ENCODE results near the gene PCDH15.
"Not testable (repeated sequence)": the region's sequence is repeated elsewhere in the genome, so short reads cannot be mapped to it uniquely, and the experiment has no call there.

PCDH15 gene

DNA sequence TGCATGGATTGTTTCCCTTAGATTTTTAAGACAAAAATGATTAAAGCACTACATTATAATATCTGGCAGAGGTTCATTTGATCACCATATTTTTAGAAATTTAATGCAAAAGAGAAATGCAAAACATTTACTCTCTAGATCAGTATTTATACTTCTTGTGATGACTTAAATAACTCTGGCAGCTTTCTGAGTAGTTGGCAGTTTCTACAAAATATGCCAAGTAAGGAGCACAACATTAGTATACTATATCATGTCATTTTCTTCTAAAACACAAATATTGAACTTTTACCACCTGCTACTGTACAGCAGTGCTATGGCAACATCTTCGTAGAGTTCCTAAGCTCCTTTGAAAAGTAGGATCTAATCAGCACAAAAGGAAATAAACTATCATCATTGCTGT is 275.2 kb downstream of the PCDH15 start:
- Histone ChIP-seq H3K27me3 (ENCODE audit: control insufficient read depth, insufficient read depth, low read length) (no peaks in the 10 kb centered on the region), H3K4me3 (ENCODE audit: low read length) (no peak overlapping the region), H3K9ac (ENCODE audit: low read length) (no peak overlapping the region), H3K4me1 (ENCODE audit: control insufficient read depth, insufficient read depth, low read length) (no peaks in the 10 kb centered on the region), H3K36me3 (ENCODE audit: control insufficient read depth, insufficient read depth, low read length) (no peaks in the 10 kb centered on the region), H3K27ac (ENCODE audit: low read depth, low read length) (no peak overlapping the region)

- H3K27me3 ChIP-seq (ENCODE audit: control insufficient read depth, insufficient read depth, low read length); H3K4me3 ChIP-seq (ENCODE audit: low read length); H3K4me1 ChIP-seq (ENCODE audit: control insufficient read depth, insufficient read depth, low read length); H3K36me3 ChIP-seq (ENCODE audit: control insufficient read depth, insufficient read depth, low read length); H3K27ac ChIP-seq (ENCODE audit: low read depth, low read length); H3K9ac ChIP-seq (ENCODE audit: low read length): not testable (repeated sequence)
Measured at GRCh38 chr10:54515244-54515643, 285.8 kb downstream of the PCDH15 start.

DNA sequence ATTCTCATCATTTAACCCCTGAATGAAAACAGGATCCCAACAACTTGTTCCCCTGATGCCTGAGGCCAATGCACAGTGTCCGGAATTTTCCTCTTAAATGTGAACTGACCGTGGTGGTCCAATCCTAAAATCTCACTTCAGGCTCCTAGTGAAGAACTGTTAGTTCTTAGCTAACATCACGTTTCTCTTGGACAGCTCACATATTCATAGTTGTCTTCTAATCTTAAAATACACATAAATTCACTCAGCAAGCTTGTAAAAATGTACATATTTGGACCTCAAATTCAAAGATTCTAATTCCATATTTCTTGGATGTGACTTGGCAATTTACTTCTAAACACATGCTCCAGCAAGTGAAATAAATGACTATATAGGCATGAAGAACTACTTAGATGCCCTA is 297.2 kb downstream of the PCDH15 start:
- Histone ChIP-seq H3K9ac (ENCODE audit: low read length) (no peak overlapping the region), H3K27ac (ENCODE audit: low read depth, low read length) (no peak overlapping the region), H3K4me1 (ENCODE audit: control insufficient read depth, insufficient read depth, low read length) (no peaks in the 10 kb centered on the region), H3K4me3 (ENCODE audit: low read length) (no peak overlapping the region), H3K27me3 (ENCODE audit: control insufficient read depth, insufficient read depth, low read length) (no peaks in the 10 kb centered on the region), H3K36me3 (ENCODE audit: control insufficient read depth, insufficient read depth, low read length) (no peaks in the 10 kb centered on the region)

- H3K9ac ChIP-seq (ENCODE audit: low read length), result no peak overlapping the region
- no peaks in the 10 kb centered on the region for H3K27me3 ChIP-seq (ENCODE audit: control insufficient read depth, insufficient read depth, low read length)
- no peak overlapping the region for H3K4me3 ChIP-seq (ENCODE audit: low read length)
- H3K4me1 ChIP-seq (ENCODE audit: control insufficient read depth, insufficient read depth, low read length), result no peaks in the 10 kb centered on the region
- H3K27ac ChIP-seq (ENCODE audit: low read depth, low read length), result no peak overlapping the region
- H3K36me3 ChIP-seq (ENCODE audit: control insufficient read depth, insufficient read depth, low read length), result no peaks in the 10 kb centered on the region
Measured at GRCh38 chr10:54501929-54502328, 299.1 kb downstream of the PCDH15 start.

- Histone ChIP-seq H3K4me1 (ENCODE audit: control insufficient read depth, insufficient read depth, low read length) (no peaks in the 10 kb centered on the region), H3K36me3 (ENCODE audit: control insufficient read depth, insufficient read depth, low read length) (no peaks in the 10 kb centered on the region), H3K27ac (ENCODE audit: low read depth, low read length) (no peak overlapping the region), H3K9ac (ENCODE audit: low read length) (no peak overlapping the region), H3K4me3 (ENCODE audit: low read length) (no peak overlapping the region), H3K27me3 (ENCODE audit: control insufficient read depth, insufficient read depth, low read length) (no peaks in the 10 kb centered on the region)
Measured at GRCh38 chr10:54496852-54497251, 304.2 kb downstream of the PCDH15 start.

DNA sequence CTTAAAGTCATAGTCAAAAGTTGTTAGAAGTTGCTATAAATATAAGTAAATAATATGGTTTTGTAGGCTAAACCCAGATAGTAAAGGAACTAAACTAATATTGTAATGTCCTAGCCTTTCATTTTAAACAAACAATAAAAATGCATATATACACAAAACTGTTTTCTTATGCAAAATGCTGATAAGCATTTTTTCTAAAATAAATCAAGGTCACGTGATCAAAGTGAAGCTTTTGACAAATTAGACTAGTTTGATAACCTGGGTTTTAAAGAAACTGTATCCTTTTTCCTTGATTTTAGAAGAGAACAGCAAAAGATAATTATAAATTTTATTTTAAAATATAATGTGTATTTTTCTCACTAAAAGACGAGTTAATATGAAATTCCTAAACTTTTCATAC is 313.3 kb downstream of the PCDH15 start:
- Histone ChIP-seq H3K4me3 (ENCODE audit: low read length) (no peak overlapping the region), H3K4me1 (ENCODE audit: control insufficient read depth, insufficient read depth, low read length) (no peaks in the 10 kb centered on the region), H3K9ac (ENCODE audit: low read length) (no peak overlapping the region), H3K27me3 (ENCODE audit: control insufficient read depth, insufficient read depth, low read length) (no peaks in the 10 kb centered on the region), H3K27ac (ENCODE audit: low read depth, low read length) (no peak overlapping the region), H3K36me3 (ENCODE audit: control insufficient read depth, insufficient read depth, low read length) (no peaks in the 10 kb centered on the region)

GRCh38 chr10:54485971-54486370 is 315.1 kb downstream of the PCDH15 start:
- Histone ChIP-seq H3K27me3 (ENCODE audit: control insufficient read depth, insufficient read depth, low read length) (no peaks in the 10 kb centered on the region), H3K27ac (ENCODE audit: low read depth, low read length) (no peak overlapping the region), H3K4me3 (ENCODE audit: low read length) (no peak overlapping the region), H3K9ac (ENCODE audit: low read length) (no peak overlapping the region), H3K4me1 (ENCODE audit: control insufficient read depth, insufficient read depth, low read length) (no peaks in the 10 kb centered on the region), H3K36me3 (ENCODE audit: control insufficient read depth, insufficient read depth, low read length) (no peaks in the 10 kb centered on the region)

- Histone ChIP-seq H3K27me3 (ENCODE audit: control insufficient read depth, insufficient read depth, low read length) (no peaks in the 10 kb centered on the region), H3K9ac (ENCODE audit: low read length) (no peak overlapping the region)
Measured at GRCh38 chr10:54484186-54484585, 316.8 kb downstream of the PCDH15 start.

DNA sequence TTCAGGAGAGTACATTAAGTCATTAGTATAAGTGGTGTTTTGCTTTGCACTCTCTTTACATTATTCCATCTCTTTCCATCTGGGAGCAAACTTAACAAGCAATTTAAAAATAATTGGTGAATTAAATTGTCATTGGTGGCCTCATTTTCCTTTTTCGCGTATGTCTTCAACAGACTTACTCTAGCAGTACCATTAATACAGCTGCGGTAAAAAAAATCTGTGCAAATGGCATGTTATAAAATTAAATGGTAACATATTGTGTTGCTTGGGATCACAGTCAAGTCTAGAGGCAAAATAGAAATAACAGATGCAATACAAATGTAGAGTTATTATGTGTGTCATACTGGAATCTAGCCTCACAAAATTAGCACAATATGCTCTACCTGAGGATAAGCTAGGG is 322.4 kb downstream of the PCDH15 start:
- no peaks in the 10 kb centered on the region for H3K4me1 ChIP-seq (ENCODE audit: control insufficient read depth, insufficient read depth, low read length)
- H3K27ac ChIP-seq (ENCODE audit: low read depth, low read length), result no peak overlapping the region
- no peak overlapping the region for H3K9ac ChIP-seq (ENCODE audit: low read length)
- no peaks in the 10 kb centered on the region for H3K36me3 ChIP-seq (ENCODE audit: control insufficient read depth, insufficient read depth, low read length)
- H3K27me3 ChIP-seq (ENCODE audit: control insufficient read depth, insufficient read depth, low read length), result no peaks in the 10 kb centered on the region
- no peak overlapping the region for H3K4me3 ChIP-seq (ENCODE audit: low read length)

More at GRCh38 chr10:54484186-54484585, 316.8 kb downstream of the PCDH15 start:
- Histone ChIP-seq H3K27ac (ENCODE audit: low read depth, low read length) (no peak overlapping the region), H3K4me1 (ENCODE audit: control insufficient read depth, insufficient read depth, low read length) (no peaks in the 10 kb centered on the region), H3K36me3 (ENCODE audit: control insufficient read depth, insufficient read depth, low read length) (no peaks in the 10 kb centered on the region), H3K4me3 (ENCODE audit: low read length) (no peak overlapping the region)

DNA sequence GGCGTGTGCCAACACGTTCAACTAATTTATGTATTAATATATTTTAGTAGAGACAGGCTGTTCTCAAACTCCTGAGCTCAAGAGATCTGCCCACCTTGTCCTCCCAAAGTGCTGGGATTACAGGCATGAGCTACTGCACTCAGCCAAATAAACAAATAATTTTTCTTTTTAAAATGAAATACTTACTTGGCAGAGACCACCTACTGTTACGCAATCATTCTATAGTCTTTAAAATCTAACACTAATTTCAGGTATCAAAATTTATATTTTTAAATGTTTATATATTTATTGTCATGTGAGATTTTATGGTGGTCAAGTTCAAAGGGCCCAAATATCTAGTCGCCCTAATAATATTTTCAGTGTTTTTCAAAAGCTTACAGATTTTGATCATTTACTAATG is 323.3 kb downstream of the PCDH15 start:
- no peak overlapping the region for H3K27ac ChIP-seq (ENCODE audit: low read depth, low read length)
- H3K9ac ChIP-seq (ENCODE audit: low read length), result no peak overlapping the region
- no peak overlapping the region for H3K4me3 ChIP-seq (ENCODE audit: low read length)
- H3K4me1 ChIP-seq (ENCODE audit: control insufficient read depth, insufficient read depth, low read length), result no peaks in the 10 kb centered on the region
- no peaks in the 10 kb centered on the region for H3K27me3 ChIP-seq (ENCODE audit: control insufficient read depth, insufficient read depth, low read length)
- H3K36me3 ChIP-seq (ENCODE audit: control insufficient read depth, insufficient read depth, low read length), result no peaks in the 10 kb centered on the region

- Histone ChIP-seq H3K4me3 (ENCODE audit: low read length) (no peak overlapping the region), H3K27ac (ENCODE audit: low read depth, low read length) (no peak overlapping the region), H3K4me1 (ENCODE audit: control insufficient read depth, insufficient read depth, low read length) (no peaks in the 10 kb centered on the region), H3K27me3 (ENCODE audit: control insufficient read depth, insufficient read depth, low read length) (no peaks in the 10 kb centered on the region), H3K9ac (ENCODE audit: low read length) (no peak overlapping the region), H3K36me3 (ENCODE audit: control insufficient read depth, insufficient read depth, low read length) (no peaks in the 10 kb centered on the region)
Measured at GRCh38 chr10:54470324-54470631, 330.8 kb downstream of the PCDH15 start.

DNA sequence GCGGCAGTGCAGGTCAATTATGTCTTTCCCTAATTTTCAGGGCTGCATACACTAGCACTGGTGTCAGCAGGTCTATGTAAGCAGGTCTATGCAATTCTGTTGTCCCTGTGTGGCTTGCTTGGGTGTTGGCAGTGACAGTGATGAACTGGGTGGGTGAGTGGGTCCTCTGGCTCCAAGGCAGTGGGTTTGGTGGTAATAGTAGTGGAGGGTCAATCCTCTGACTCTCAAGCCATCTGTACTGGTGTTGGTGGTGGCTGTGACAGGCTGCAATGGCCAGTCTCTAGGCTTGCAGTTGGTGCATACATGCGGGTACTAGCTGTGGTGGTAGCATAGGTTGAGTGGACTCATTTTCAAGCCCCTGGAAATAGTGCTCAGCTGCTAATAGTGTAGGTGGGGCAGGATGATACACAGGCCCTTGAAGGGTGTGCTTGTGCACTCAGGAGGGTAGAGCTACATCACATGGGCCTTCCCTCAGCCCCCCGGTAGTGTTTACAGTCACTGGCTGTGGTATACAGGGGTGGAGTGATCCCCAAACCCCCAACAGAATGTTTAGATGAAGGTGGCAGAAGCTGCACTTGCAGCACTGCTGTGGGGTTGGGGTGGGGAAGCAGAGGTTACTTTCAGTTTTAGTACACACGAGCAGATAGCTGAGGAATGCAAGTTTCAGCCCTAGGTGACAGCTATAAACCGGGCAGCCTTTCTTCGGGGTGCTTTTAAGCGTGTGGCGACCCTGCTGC is 331.3 kb downstream of the PCDH15 start:
- no peak overlapping the region for H3K27ac ChIP-seq (ENCODE audit: low read depth, low read length)
- H3K4me3 ChIP-seq (ENCODE audit: low read length), result no peak overlapping the region
- no peaks in the 10 kb centered on the region for H3K36me3 ChIP-seq (ENCODE audit: control insufficient read depth, insufficient read depth, low read length)
- no peak overlapping the region for H3K9ac ChIP-seq (ENCODE audit: low read length)
- H3K4me1 ChIP-seq (ENCODE audit: control insufficient read depth, insufficient read depth, low read length), result no peaks in the 10 kb centered on the region
- no peaks in the 10 kb centered on the region for H3K27me3 ChIP-seq (ENCODE audit: control insufficient read depth, insufficient read depth, low read length)

DNA sequence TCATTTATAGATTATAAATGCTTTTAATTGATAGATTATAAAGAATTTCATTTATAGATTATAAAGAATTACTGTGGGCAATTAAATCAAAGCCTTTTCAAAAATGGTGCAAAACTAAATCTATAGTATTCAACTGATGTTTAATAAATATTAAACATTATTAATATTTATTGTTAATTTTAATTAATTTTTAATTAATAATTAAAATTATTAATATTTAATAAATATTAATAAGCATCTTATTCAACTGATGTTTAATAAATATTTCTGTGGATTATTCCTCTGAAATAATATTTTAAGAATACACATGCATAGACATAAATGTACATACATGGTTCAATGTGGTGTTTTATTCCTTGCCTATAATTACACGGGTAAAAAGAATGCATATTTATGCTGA is 346.8 kb downstream of the PCDH15 start:
- Histone ChIP-seq H3K4me3 (ENCODE audit: low read length) (no peak overlapping the region), H3K27ac (ENCODE audit: low read depth, low read length) (no peak overlapping the region), H3K4me1 (ENCODE audit: control insufficient read depth, insufficient read depth, low read length) (no peaks in the 10 kb centered on the region), H3K27me3 (ENCODE audit: control insufficient read depth, insufficient read depth, low read length) (no peaks in the 10 kb centered on the region), H3K36me3 (ENCODE audit: control insufficient read depth, insufficient read depth, low read length) (no peaks in the 10 kb centered on the region), H3K9ac (ENCODE audit: low read length) (no peak overlapping the region)
